H9 (cell line): ENCODE results near the gene FAM83F. TPM values are rescaled to one million over a fixed set of nuclear protein-coding genes. Genes with fewer than 3 reads are reported as not detected.

ENCODE experiments used
- DNase-seq: peaks from one replicate; pipeline ENCODE4 v3.0.0-alpha.2; 2017
- H2AFZ ChIP-seq: one replicate; pipeline ENCODE4 v1.6.1; 2013; ENCODE audit warnings: mild to moderate bottlenecking, low read length, control low read depth, moderate library complexity
- H2AK5ac ChIP-seq: 2 replicates; pipeline ENCODE4 v1.6.1; 2013; ENCODE audit warnings: low read length, control low read depth, mixed read lengths; ENCODE audit not compliant: insufficient read length
- H2BK120ac ChIP-seq: one replicate; pipeline ENCODE4 v1.6.1; 2013; ENCODE audit warnings: low read depth, mild to moderate bottlenecking, low read length, control low read depth, inconsistent platforms; ENCODE audit not compliant: poor library complexity, severe bottlenecking
- H2BK12ac ChIP-seq: 2 replicates; pipeline ENCODE4 v1.6.1; 2013; ENCODE audit warnings: low read length, control low read depth, mixed read lengths, low read depth; ENCODE audit not compliant: insufficient read length
- H2BK15ac ChIP-seq: 2 replicates; pipeline ENCODE4 v1.6.1; 2013; ENCODE audit warnings: low read depth, low read length, control low read depth
- H2BK20ac ChIP-seq: one replicate; pipeline ENCODE4 v1.6.1; 2013; ENCODE audit warnings: low read depth, mild to moderate bottlenecking, low read length, control low read depth, inconsistent platforms; ENCODE audit not compliant: poor library complexity, severe bottlenecking
- H2BK5ac ChIP-seq: 2 replicates; pipeline ENCODE4 v1.6.1; 2013; ENCODE audit warnings: low read length, control low read depth, mixed read lengths; ENCODE audit not compliant: insufficient read length
- H3K14ac ChIP-seq: 2 replicates; pipeline ENCODE4 v1.6.1; 2013; ENCODE audit warnings: low read length, control low read depth; ENCODE audit not compliant: insufficient read depth
- H3K18ac ChIP-seq: 2 replicates; pipeline ENCODE4 v1.6.1; 2013; ENCODE audit warnings: low read depth, mild to moderate bottlenecking, mixed read lengths, low read length, control low read depth; ENCODE audit not compliant: insufficient read length
- H3K23ac ChIP-seq: 2 replicates; pipeline ENCODE4 v1.6.1; 2013; ENCODE audit warnings: low read length, control low read depth, mixed read lengths, low read depth; ENCODE audit not compliant: insufficient read length
- H3K23me2 ChIP-seq: 2 replicates; pipeline ENCODE4 v1.6.1; 2013; ENCODE audit warnings: low read depth, mild to moderate bottlenecking, mixed read lengths, low read length, control low read depth; ENCODE audit not compliant: insufficient read length, poor library complexity, severe bottlenecking
- H3K27ac ChIP-seq: 2 replicates; pipeline ENCODE4 v1.5.1; 2013; ENCODE audit warnings: low read length, control low read depth, mixed read lengths, low read depth; ENCODE audit not compliant: insufficient read length
- H3K27me3 ChIP-seq: 2 replicates; pipeline ENCODE4 v1.6.1; 2013; ENCODE audit warnings: low read length, control low read depth, inconsistent platforms; ENCODE audit not compliant: insufficient read depth
- H3K4ac ChIP-seq: 2 replicates; pipeline ENCODE4 v1.6.1; 2013; ENCODE audit warnings: low read depth, mild to moderate bottlenecking, control low read depth, inconsistent platforms, low read length, moderate library complexity
- H3K4me1 ChIP-seq: 2 replicates; pipeline ENCODE4 v1.6.1; 2013; ENCODE audit warnings: low read length, control low read depth, inconsistent platforms; ENCODE audit not compliant: insufficient read depth
- H3K4me2 ChIP-seq: 2 replicates; pipeline ENCODE4 v1.6.1; 2013; ENCODE audit warnings: low read length, control low read depth, mixed read lengths; ENCODE audit not compliant: insufficient read length, insufficient read depth
- H3K56ac ChIP-seq: 2 replicates; pipeline ENCODE4 v1.6.1; 2013; ENCODE audit warnings: low read depth, mild to moderate bottlenecking, mixed read lengths, low read length, control low read depth; ENCODE audit not compliant: insufficient read length
- H3K79me1 ChIP-seq: 2 replicates; pipeline ENCODE4 v1.6.1; 2013; ENCODE audit warnings: low read depth, mild to moderate bottlenecking, moderate library complexity, low read length, control low read depth, inconsistent platforms; ENCODE audit not compliant: insufficient read depth, poor library complexity, severe bottlenecking
- H3K79me2 ChIP-seq: 2 replicates; pipeline ENCODE4 v1.6.1; 2013; ENCODE audit warnings: low read length, control low read depth, inconsistent platforms; ENCODE audit not compliant: insufficient read depth
- H3K9ac ChIP-seq: 2 replicates; pipeline ENCODE4 v1.6.1; 2013; ENCODE audit warnings: low read length, control low read depth, mixed read lengths; ENCODE audit not compliant: insufficient read length; ENCODE audit errors: extremely low read depth
- H3K9me3 ChIP-seq: one replicate; pipeline ENCODE4 v1.6.1; 2013; ENCODE audit warnings: low read depth, low read length, inconsistent platforms; ENCODE audit not compliant: control insufficient read depth
- H3T11ph ChIP-seq: one replicate; pipeline ENCODE4 v1.6.1; 2013; ENCODE audit warnings: mild to moderate bottlenecking, low read length, control low read depth, inconsistent platforms
- H4K20me1 ChIP-seq: one replicate; pipeline ENCODE4 v1.6.1; 2013; ENCODE audit not compliant: control insufficient read depth, insufficient read length, insufficient read depth
- H4K5ac ChIP-seq: 2 replicates; pipeline ENCODE4 v1.6.1; 2013; ENCODE audit warnings: low read depth, mild to moderate bottlenecking, mixed read lengths, low read length, control low read depth; ENCODE audit not compliant: insufficient read length
- H4K8ac ChIP-seq: replicated peaks from 2 replicates; pipeline ENCODE4 v1.6.1; 2013; ENCODE audit warnings: low read length, control low read depth, mixed read lengths, low read depth; ENCODE audit not compliant: insufficient read length
- H4K91ac ChIP-seq: 2 replicates; pipeline ENCODE4 v1.6.1; 2013; ENCODE audit warnings: low read depth, mild to moderate bottlenecking, moderate library complexity, mixed read lengths, low read length, control low read depth; ENCODE audit not compliant: insufficient read length
- H3K27ac Mint-ChIP-seq, 3 experiments: 2 replicates in 2 of 3; 3 replicates in 1 of 3; pipeline ENCODE4 v1.8.0; 2020 to 2021; ENCODE audit warnings: mixed read lengths in 3 of 3, mild to moderate bottlenecking in 1 of 3, moderate library complexity in 1 of 3
- H3K27me3 Mint-ChIP-seq: 2 replicates; pipeline ENCODE4 v1.8.0; 2021; ENCODE audit warnings: low read depth, mild to moderate bottlenecking, moderate library complexity, mixed read lengths
- H3K36me3 Mint-ChIP-seq, 3 experiments: 2 replicates in 2 of 3; 3 replicates in 1 of 3; pipeline ENCODE4 v1.8.0; 2020 to 2021; ENCODE audit warnings: low read depth in 3 of 3, mixed read lengths in 3 of 3; ENCODE audit not compliant: insufficient read depth in 1 of 3
- H3K4me1 Mint-ChIP-seq, 2 experiments: 2 replicates each; pipeline ENCODE4 v1.8.0; 2020; ENCODE audit warnings: mixed read lengths in 2 of 2
- H3K4me3 Mint-ChIP-seq, 2 experiments: 2 replicates in 1 of 2; 3 replicates in 1 of 2; pipeline ENCODE4 v1.8.0; 2020 to 2021; ENCODE audit warnings: mild to moderate bottlenecking in 2 of 2, mixed read lengths in 2 of 2, moderate library complexity in 1 of 2
- H3K9me3 Mint-ChIP-seq, 2 experiments: 2 replicates in 1 of 2; 3 replicates in 1 of 2; pipeline ENCODE4 v1.8.0; 2020; ENCODE audit warnings: mild to moderate bottlenecking in 2 of 2, mixed read lengths in 2 of 2, moderate library complexity in 1 of 2
- CTCF ChIP-seq: fragments of 200-600 bp; sonication (generic); conservative IDR thresholded peaks from 3 replicates; pipeline ENCODE4 v1.8.0; 2021; ENCODE audit warnings: antibody characterized with exemption, mild to moderate bottlenecking
- WGBS: extraction: QIAGEN DNeasy Blood & Tissue Kit; methylation state at CpG from one replicate; pipeline ENCODE4 v1.1.7; 2013; ENCODE audit warnings: missing lambda C conversion rate, low lambda C conversion rate, mixed read lengths; ENCODE audit not compliant: insufficient read length; ENCODE audit errors: extremely low coverage; 5-methylcytosine and 5-hydroxymethylcytosine counted together
- total RNA-seq: library from RNA; stranded (reverse); gene quantifications from 2 replicates; pipeline ENCODE4 v1.2.1, GENCODE V29; 2021

The FAM83F gene
- total RNA-seq, 1 experiment from 2014 or later, result 17.4 TPM

- no peak overlapping the region for H3K4me3 Mint-ChIP-seq
- H3K79me2 ChIP-seq, result no peaks in the 10 kb centered on the region
- H3K27ac Mint-ChIP-seq, result no peak overlapping the region
- H3K23me2 ChIP-seq, result no peaks in the 10 kb centered on the region
- H3K27me3 ChIP-seq, result no peaks in the 10 kb centered on the region
- no peak overlapping the region for H4K8ac ChIP-seq
- WGBS, result no CpG with 5 or more reads among the region's 5 CpGs
- H2BK12ac ChIP-seq, result no peak overlapping the region
- no peak overlapping the region for H3K18ac ChIP-seq
- no peak overlapping the region for H4K91ac ChIP-seq
- DNase-seq, result no peak
- no peak overlapping the region for H3K14ac ChIP-seq
- H3K56ac ChIP-seq, result no peak overlapping the region
- TF ChIP-seq CTCF, result no peak
- peaks cover 8 to 11% of the 10 kb centered on the region in 2 experiments for H3K4me1 Mint-ChIP-seq
- no peaks in the 10 kb centered on the region for H3K9me3 Mint-ChIP-seq
- no peak overlapping the region for H3K4me2 ChIP-seq
- H3K27ac ChIP-seq, result no peak overlapping the region
- H4K20me1 ChIP-seq, result no peaks in the 10 kb centered on the region
- no peak overlapping the region for H2AK5ac ChIP-seq
- H3T11ph ChIP-seq, result no peak overlapping the region
- no peak overlapping the region for H3K4ac ChIP-seq
- H2BK5ac ChIP-seq, result no peak overlapping the region
- H2BK15ac ChIP-seq, result no peak overlapping the region
- no peaks in the 10 kb centered on the region for H3K27me3 Mint-ChIP-seq
- no peak overlapping the region for H4K5ac ChIP-seq
- peaks cover 10% of the 10 kb centered on the region for H3K4me1 ChIP-seq
- no peak overlapping the region for H2AFZ ChIP-seq
- no peak overlapping the region for H2BK120ac ChIP-seq
- H3K9ac ChIP-seq, result no peak overlapping the region
- H2BK20ac ChIP-seq, result no peak overlapping the region
- H3K36me3 Mint-ChIP-seq, result no peaks in the 10 kb centered on the region; a peak in 1 of 7 replicates
- H3K9me3 ChIP-seq, result no peaks in the 10 kb centered on the region
- H3K23ac ChIP-seq, result no peak overlapping the region
- H3K79me1 ChIP-seq, result peaks cover 8% of the 10 kb centered on the region
These were observed 89.5 kb downstream of the FAM83F start for GRCh38 chr22:40084246-40084645.
